HepG2 (cell line): Measurements from ENCODE around the gene MAP2K6. TPM values are rescaled to one million over a fixed set of nuclear protein-coding genes. Genes with fewer than 3 reads are reported as not detected.

Experiments used
- ATAC-seq: fragments of 200-7000 bp; cut with Tn5 transposase; 3 replicates; pipeline ENCODE4 v1.9.1; 2020; ENCODE audit warnings: mild to moderate bottlenecking, moderate library complexity
- BruUV-seq: library from RNA; stranded (reverse); fragments of 400-500 nt; replicated peaks from 2 replicates; lab custom pipeline; 2021; lab: Mats Ljungman, UMichigan
- CTCF ChIA-PET: fragments of 300-600 bp; formaldehyde crosslinking; extraction: SDS; loops from one replicate; lab custom pipeline; 2021; ENCODE audit warnings: low total read pairs, inconsistent platforms, low intra/inter-chr PET ratio; lab: Yijun Ruan, JAX
- POLR2A ChIA-PET: fragments of 350-600 bp; sonication (Branson Sonifier 250); formaldehyde crosslinking; loops from one replicate; lab custom pipeline; 2020; ENCODE audit warnings: antibody characterized with exemption, inconsistent platforms; lab: Yijun Ruan, JAX
- DNase-seq: peaks from one replicate; pipeline ENCODE4 v3.0.0-alpha.2; 2015; ENCODE audit warnings: low spot score
- FAIRE-seq: peaks from 3 replicates; lab custom pipeline; 2011; peaks lifted over from hg19 to GRCh38; lab: Jason Lieb, UNC
- H2AFZ ChIP-seq: one replicate; pipeline ENCODE4 v1.6.1; 2011; ENCODE audit warnings: low read length, inconsistent platforms
- H3K27ac ChIP-seq: fragments of 300-600 bp; 3 replicates; pipeline ENCODE4 v1.8.0; 2011; ENCODE audit warnings: mixed run types, mild to moderate bottlenecking, mixed read lengths, low read length, inconsistent platforms; ENCODE audit not compliant: insufficient read depth; ENCODE audit errors: extremely low read length
- H3K27me3 ChIP-seq, 2 experiments: fragments of 200-600 bp in 1 of 2; 2 replicates in 1 of 2; 3 replicates in 1 of 2; pipeline versions ENCODE4 v1.6.0 to v1.8.0; 2011; ENCODE audit warnings: low read length in 2 of 2, mild to moderate bottlenecking in 2 of 2, moderate library complexity in 2 of 2, inconsistent platforms in 1 of 2; ENCODE audit not compliant: insufficient read depth in 2 of 2, control insufficient read depth in 1 of 2
- H3K36me3 ChIP-seq, 2 experiments: fragments of 200-600 bp in 1 of 2; replicated peaks in 1 of 2; 2 replicates in 1 of 2; 3 replicates in 1 of 2; pipeline versions ENCODE4 v1.5.1 to v1.8.0; 2011; ENCODE audit warnings: low read length in 2 of 2, inconsistent platforms in 1 of 2; ENCODE audit not compliant: insufficient read depth in 2 of 2, control insufficient read depth in 1 of 2
- H3K4me1 ChIP-seq: 2 replicates; pipeline ENCODE4 v1.5.1; 2012; ENCODE audit warnings: low read length, inconsistent platforms; ENCODE audit not compliant: insufficient read depth
- H3K4me2 ChIP-seq: 2 replicates; pipeline ENCODE4 v1.6.0; 2011; ENCODE audit warnings: low read depth, low read length, inconsistent platforms
- H3K4me3 ChIP-seq, 3 experiments: fragments of 200-600 bp in 1 of 3; sonication (generic), shearing (Covaris generic) in 1 of 3; replicated peaks in 1 of 3; 2 replicates each; pipeline ENCODE4 v1.5.1; 2011 to 2016; ENCODE audit warnings: low read length in 3 of 3, inconsistent platforms in 2 of 3, low read depth in 2 of 3, mild to moderate bottlenecking in 2 of 3, control low read depth in 1 of 3, mixed read lengths in 1 of 3; ENCODE audit not compliant: insufficient read depth in 1 of 3
- H3K79me2 ChIP-seq: one replicate; pipeline ENCODE4 v1.6.1; 2011; ENCODE audit warnings: low read length, inconsistent platforms; ENCODE audit not compliant: insufficient read depth
- H3K9ac ChIP-seq: 2 replicates; pipeline ENCODE4 v1.6.0; 2011; ENCODE audit warnings: mild to moderate bottlenecking, low read depth, low read length, inconsistent platforms; ENCODE audit not compliant: insufficient read depth
- H3K9me3 ChIP-seq: 2 replicates; pipeline ENCODE4 v1.5.1; 2012; ENCODE audit warnings: mild to moderate bottlenecking, low read length
- H4K20me1 ChIP-seq: 2 replicates; pipeline ENCODE4 v1.6.0; 2011; ENCODE audit warnings: inconsistent platforms, mild to moderate bottlenecking, low read length, moderate library complexity; ENCODE audit not compliant: insufficient read depth
- CBX5 ChIP-seq: sonication (generic); formaldehyde crosslinking; IDR thresholded peaks from 2 replicates; pipeline ENCODE4 v1.4.0; 2020; ENCODE audit warnings: missing genetic modification reagents, borderline replicate concordance
- HMG20A ChIP-seq: IDR thresholded peaks from 2 replicates; pipeline ENCODE4 v1.6.1; 2016; ENCODE audit warnings: borderline replicate concordance
- HOXD1 ChIP-seq: sonication (generic); formaldehyde crosslinking; IDR thresholded peaks from 2 replicates; pipeline ENCODE4 v1.5.0; 2020; ENCODE audit warnings: missing genetic modification reagents
- MAFF ChIP-seq: IDR thresholded peaks from 2 replicates; pipeline ENCODE4 v1.6.1; 2011; ENCODE audit warnings: low read depth, low read length, improper control_type of control experiment
- MAFK ChIP-seq, 2 experiments: IDR thresholded peaks in 1 of 2; conservative IDR thresholded peaks in 1 of 2; 2 replicates each; pipeline ENCODE4 v1.6.1; 2011; ENCODE audit warnings: improper control_type of control experiment in 2 of 2, low read length in 2 of 2
- PCBP1 ChIP-seq: fragments of 200-400 bp; formaldehyde crosslinking; IDR thresholded peaks from 2 replicates; pipeline ENCODE4 v1.6.1; 2017; ENCODE audit warnings: mild to moderate bottlenecking, low read depth, low read length, borderline replicate concordance
- RBM22 ChIP-seq: fragments of 200-400 bp; formaldehyde crosslinking; optimal IDR thresholded peaks from 2 replicates; pipeline ENCODE3; 2017; ENCODE audit warnings: mild to moderate bottlenecking, low read length, moderate library complexity
- SPEN ChIP-seq: sonication (generic); formaldehyde crosslinking; IDR thresholded peaks from 2 replicates; pipeline ENCODE4 v1.5.1; 2020; ENCODE audit warnings: low read depth, mild to moderate bottlenecking, missing genetic modification reagents
- ZFY ChIP-seq: sonication (generic); formaldehyde crosslinking; IDR thresholded peaks from 2 replicates; pipeline ENCODE4 v1.4.0; 2020; ENCODE audit warnings: missing genetic modification reagents
- ZNF282 ChIP-seq: fragments of 450-650 bp; IDR thresholded peaks from 2 replicates; pipeline ENCODE4 v1.6.1; 2018; ENCODE audit not compliant: partially characterized antibody
- WGBS: methylation state at CpG from one replicate; pipeline ENCODE4 v1.1.6; 2017; ENCODE audit warnings: low lambda C conversion rate; 5-methylcytosine and 5-hydroxymethylcytosine counted together
- in situ Hi-C: cut with HindIII; loops from 2 replicates; pipeline ENCODE4 v1.10.0; 2017; ENCODE audit warnings: low pct_unique_long_range_greater_than_20kb; ENCODE audit not compliant: extremely low pct_ligation_motif_present
- intact Hi-C: fragments of 100-400 bp; cut with micrococcal nuclease; formaldehyde crosslinking; loops from one replicate; pipeline ENCODE4 v1.10.0; 2022; ENCODE audit not compliant: unreplicated experiment
- polyA plus RNA-seq, 8 experiments: library from polyadenylated mRNA; depleted of rRNA in 3 of 8; stranded (reverse) in 7 of 8; unstranded in 1 of 8; fragments of >200 nt; fragmentation: Illumina TruSeq in 4 of 8; extraction: Trizol in 4 of 8; gene quantifications; 2 replicates each; pipeline versions ENCODE4 v1.2.1 to v1.2.3, GENCODE V29; 2011 to 2016; ENCODE audit warnings: low read depth in 4 of 8, missing spikeins in 1 of 8, mixed read lengths in 1 of 8; ENCODE audit not compliant: insufficient read depth in 1 of 8
- total RNA-seq, 5 experiments: library from RNA; depleted of rRNA; stranded (reverse); fragments of >200 nt; fragmentation: Illumina TruSeq; extraction: Trizol; gene quantifications; 2 replicates each; pipeline ENCODE4 v1.2.3, GENCODE V29; 2016; ENCODE audit warnings: low read depth in 1 of 5
- TF ChIP-seq, protein P1 (sequence below): sonication (generic); formaldehyde crosslinking; IDR thresholded peaks from 2 replicates; pipeline ENCODE4 v1.4.0; 2020; ENCODE audit warnings: missing genetic modification reagents, borderline replicate concordance
- TF ChIP-seq, protein P2 (sequence below): IDR thresholded peaks from 2 replicates; pipeline ENCODE4 v1.6.1; 2018; ENCODE audit warnings: missing genetic modification reagents
- TF ChIP-seq, protein P3 (sequence below): sonication (generic); formaldehyde crosslinking; IDR thresholded peaks from 2 replicates; pipeline ENCODE4 v1.4.0; 2020; ENCODE audit warnings: missing genetic modification reagents
- TF ChIP-seq, protein P4 (sequence below): sonication (generic); formaldehyde crosslinking; IDR thresholded peaks from 2 replicates; pipeline ENCODE4 v1.5.1; 2020; ENCODE audit warnings: mild to moderate bottlenecking, missing genetic modification reagents

Gene MAP2K6
- total and polyA plus RNA-seq, 2 of the 13 experiments (the other 11 are each of a cell fraction or from before 2014, with no cell fraction given), result 5.1 to 33.6 TPM

DNA sequence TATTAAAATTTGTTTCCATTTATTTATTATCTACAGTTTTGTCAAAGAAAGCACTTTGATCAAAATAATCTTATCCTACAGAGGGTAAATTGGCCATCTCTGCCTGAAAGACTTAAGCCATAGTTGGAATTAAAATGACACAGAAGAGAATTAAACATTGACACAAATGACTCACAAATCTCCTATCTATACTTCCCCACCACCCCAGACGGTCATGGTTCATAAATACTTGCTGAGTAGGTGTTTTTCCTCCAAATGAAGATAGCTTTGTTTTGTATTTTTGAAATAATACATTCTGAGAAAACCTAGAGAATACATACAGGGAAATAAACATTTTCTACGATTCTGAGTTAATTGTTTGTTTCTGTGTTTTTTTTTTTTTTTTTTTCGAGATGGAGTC is 142.8 kb downstream of the MAP2K6 start:
- Histone ChIP-seq H2AFZ (no peak overlapping the region), H4K20me1 (no peaks in the 10 kb centered on the region), H3K9me3 (peaks cover 10% of the 10 kb centered on the region), H3K4me2 (no peak overlapping the region), H3K36me3 (no peaks in the 10 kb centered on the region), H3K79me2 (no peaks in the 10 kb centered on the region), H3K27me3 (no peaks in the 10 kb centered on the region), H3K4me1 (no peaks in the 10 kb centered on the region), H3K4me3 (no peak overlapping the region), H3K9ac (no peak overlapping the region), H3K27ac (no peak overlapping the region)
- WGBS, result 35% methylated on average over 3 of the region's 3 CpGs
- in situ Hi-C loops (no loop called here), intact Hi-C loops (no loop called here)
- POLR2A ChIA-PET, result no interaction called here
- FAIRE-seq (no peak), DNase-seq (no peak), ATAC-seq (no peak)
- TF ChIP-seq CBX5 (CRISPR knock-in tag) (no peak), PCBP1 (no peak), MAFF (peak; percentile 60; the same call in 1 of the 2 replicates), ZNF282 (no peak), RBM22 (no peak), SPEN (CRISPR knock-in tag) (no peak), ZFY (CRISPR knock-in tag) (no peak), HMG20A (CRISPR knock-in tag) (no peak), HOXD1 (CRISPR knock-in tag) (no peak), MAFK (conservative IDR thresholded peaks at IDR 0.05 in 1 of 2, IDR thresholded peaks at IDR 0.05 in 1 of 2; ENCODE audit: low read length in 2 of 2) (peak; percentile 67 to 82)
- TF ChIP-seq, protein P1, sequence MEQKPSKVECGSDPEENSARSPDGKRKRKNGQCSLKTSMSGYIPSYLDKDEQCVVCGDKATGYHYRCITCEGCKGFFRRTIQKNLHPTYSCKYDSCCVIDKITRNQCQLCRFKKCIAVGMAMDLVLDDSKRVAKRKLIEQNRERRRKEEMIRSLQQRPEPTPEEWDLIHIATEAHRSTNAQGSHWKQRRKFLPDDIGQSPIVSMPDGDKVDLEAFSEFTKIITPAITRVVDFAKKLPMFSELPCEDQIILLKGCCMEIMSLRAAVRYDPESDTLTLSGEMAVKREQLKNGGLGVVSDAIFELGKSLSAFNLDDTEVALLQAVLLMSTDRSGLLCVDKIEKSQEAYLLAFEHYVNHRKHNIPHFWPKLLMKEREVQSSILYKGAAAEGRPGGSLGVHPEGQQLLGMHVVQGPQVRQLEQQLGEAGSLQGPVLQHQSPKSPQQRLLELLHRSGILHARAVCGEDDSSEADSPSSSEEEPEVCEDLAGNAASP (CRISPR knock-in tag), result no peak
- TF ChIP-seq, protein P2, sequence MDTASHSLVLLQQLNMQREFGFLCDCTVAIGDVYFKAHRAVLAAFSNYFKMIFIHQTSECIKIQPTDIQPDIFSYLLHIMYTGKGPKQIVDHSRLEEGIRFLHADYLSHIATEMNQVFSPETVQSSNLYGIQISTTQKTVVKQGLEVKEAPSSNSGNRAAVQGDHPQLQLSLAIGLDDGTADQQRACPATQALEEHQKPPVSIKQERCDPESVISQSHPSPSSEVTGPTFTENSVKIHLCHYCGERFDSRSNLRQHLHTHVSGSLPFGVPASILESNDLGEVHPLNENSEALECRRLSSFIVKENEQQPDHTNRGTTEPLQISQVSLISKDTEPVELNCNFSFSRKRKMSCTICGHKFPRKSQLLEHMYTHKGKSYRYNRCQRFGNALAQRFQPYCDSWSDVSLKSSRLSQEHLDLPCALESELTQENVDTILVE (CRISPR knock-in tag), result no peak
- TF ChIP-seq, protein P3, sequence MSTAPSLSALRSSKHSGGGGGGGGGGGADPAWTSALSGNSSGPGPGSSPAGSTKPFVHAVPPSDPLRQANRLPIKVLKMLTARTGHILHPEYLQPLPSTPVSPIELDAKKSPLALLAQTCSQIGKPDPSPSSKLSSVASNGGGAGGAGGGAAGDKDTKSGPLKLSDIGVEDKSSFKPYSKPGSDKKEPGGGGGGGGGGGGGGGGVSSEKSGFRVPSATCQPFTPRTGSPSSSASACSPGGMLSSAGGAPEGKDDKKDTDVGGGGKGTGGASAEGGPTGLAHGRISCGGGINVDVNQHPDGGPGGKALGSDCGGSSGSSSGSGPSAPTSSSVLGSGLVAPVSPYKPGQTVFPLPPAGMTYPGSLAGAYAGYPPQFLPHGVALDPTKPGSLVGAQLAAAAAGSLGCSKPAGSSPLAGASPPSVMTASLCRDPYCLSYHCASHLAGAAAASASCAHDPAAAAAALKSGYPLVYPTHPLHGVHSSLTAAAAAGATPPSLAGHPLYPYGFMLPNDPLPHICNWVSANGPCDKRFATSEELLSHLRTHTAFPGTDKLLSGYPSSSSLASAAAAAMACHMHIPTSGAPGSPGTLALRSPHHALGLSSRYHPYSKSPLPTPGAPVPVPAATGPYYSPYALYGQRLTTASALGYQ (CRISPR knock-in tag), result no peak
- TF ChIP-seq, protein P4, sequence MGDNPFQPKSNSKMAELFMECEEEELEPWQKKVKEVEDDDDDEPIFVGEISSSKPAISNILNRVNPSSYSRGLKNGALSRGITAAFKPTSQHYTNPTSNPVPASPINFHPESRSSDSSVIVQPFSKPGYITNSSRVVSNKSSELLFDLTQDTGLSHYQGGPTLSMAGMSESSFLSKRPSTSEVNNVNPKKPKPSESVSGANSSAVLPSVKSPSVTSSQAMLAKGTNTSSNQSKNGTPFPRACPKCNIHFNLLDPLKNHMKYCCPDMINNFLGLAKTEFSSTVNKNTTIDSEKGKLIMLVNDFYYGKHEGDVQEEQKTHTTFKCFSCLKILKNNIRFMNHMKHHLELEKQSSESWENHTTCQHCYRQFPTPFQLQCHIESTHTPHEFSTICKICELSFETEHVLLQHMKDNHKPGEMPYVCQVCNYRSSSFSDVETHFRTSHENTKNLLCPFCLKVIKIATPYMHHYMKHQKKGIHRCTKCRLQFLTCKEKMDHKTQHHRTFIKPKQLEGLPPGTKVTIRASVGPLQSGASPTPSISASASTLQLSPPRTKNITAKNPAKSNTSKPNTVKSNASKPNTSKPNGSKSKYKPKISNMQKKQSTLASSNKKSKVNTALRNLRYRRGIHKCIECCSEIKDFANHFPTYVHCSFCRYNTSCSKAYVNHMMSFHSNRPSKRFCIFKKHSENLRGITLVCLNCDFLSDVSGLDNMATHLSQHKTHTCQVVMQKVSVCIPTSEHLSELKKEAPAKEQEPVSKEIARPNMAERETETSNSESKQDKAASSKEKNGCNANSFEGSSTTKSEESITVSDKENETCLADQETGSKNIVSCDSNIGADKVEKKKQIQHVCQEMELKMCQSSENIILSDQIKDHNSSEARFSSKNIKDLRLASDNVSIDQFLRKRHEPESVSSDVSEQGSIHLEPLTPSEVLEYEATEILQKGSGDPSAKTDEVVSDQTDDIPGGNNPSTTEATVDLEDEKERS, result no peak
- no TSS peak for BruUV-seq
- CTCF ChIA-PET, result no interaction called here
